ENCODE measurements around the gene CCRL2.
"Not testable (repeated sequence)": the region's sequence is repeated elsewhere in the genome, so short reads cannot be mapped to it uniquely, and the experiment has no call there.

Gene CCRL2

DNA sequence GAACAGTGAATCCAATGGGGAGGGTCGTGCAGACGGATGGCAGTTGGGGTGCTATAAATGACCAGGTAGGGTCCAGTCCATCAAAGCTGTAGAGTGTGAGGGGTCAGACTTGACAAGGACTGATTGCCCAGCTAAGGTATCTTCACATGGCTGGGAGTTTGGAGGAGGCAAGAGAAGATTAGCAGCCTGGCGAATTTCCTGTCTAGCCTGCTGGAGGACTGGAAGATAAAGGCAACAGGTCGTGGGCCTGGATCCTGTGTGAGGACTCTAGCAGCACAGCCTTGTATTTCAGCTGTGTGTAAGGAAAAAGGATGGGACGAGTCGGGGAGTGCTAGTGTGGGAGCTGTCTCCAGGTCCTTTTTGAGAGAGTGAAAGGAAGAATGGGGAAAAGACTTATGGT, 17.8 kb upstream of the CCRL2 start:
- H4K91ac ChIP-seq (ENCODE audit: low read length), result no peak overlapping the region
- no peaks in the 10 kb centered on the region for H3K9me3 ChIP-seq (ENCODE audit: control insufficient read depth, low read length)
- H2BK5ac ChIP-seq (ENCODE audit: low read depth, low read length, poor library complexity, severe bottlenecking), result no peak overlapping the region
- no peak overlapping the region for H3K4me2 ChIP-seq (ENCODE audit: low read length, poor library complexity, severe bottlenecking)
- H2BK120ac ChIP-seq (ENCODE audit: low read depth, low read length), result no peak overlapping the region
- no peak overlapping the region for H4K8ac ChIP-seq (ENCODE audit: low read length)
- no peak overlapping the region for H3K4me3 ChIP-seq (ENCODE audit: insufficient read depth in 1 of 2, low read depth in 1 of 2, low read length in 2 of 2)
- no peak overlapping the region for H3K27ac ChIP-seq (ENCODE audit: low read length, poor library complexity, severe bottlenecking)
- H3K9ac ChIP-seq (ENCODE audit: low read length), result no peak overlapping the region
- no peak overlapping the region for H2AK5ac ChIP-seq (ENCODE audit: low read length, severe bottlenecking)
- no peaks in the 10 kb centered on the region for H3K79me1 ChIP-seq (replicated peaks; ENCODE audit: low read length, poor library complexity, severe bottlenecking)
- no peak for DNase-seq
- WGBS, result 76% methylated on average over 6 of the region's 6 CpGs
- no peak overlapping the region for H2AFZ ChIP-seq (ENCODE audit: low read depth, low read length)
- H3K36me3 ChIP-seq (ENCODE audit: control insufficient read depth in 1 of 2, insufficient read depth in 2 of 2, low read depth in 1 of 2, low read length in 2 of 2), result no peaks in the 10 kb centered on the region
- no peak overlapping the region for H2BK15ac ChIP-seq (ENCODE audit: low read depth, poor library complexity, severe bottlenecking)
- H3K27me3 ChIP-seq (ENCODE audit: control insufficient read depth in 1 of 2, insufficient read depth in 1 of 2, low read length in 2 of 2), result peaks cover 14 to 16% of the 10 kb centered on the region in 2 experiments
- peaks cover 2% of the 10 kb centered on the region for H3K4me1 ChIP-seq (ENCODE audit: control insufficient read depth, insufficient read depth, low read depth, low read length)
- H3K18ac ChIP-seq (ENCODE audit: low read depth in 1 of 2, low read length in 2 of 2), result no peak overlapping the region
- no peak overlapping the region for H3K14ac ChIP-seq (ENCODE audit: low read length in 2 of 2)
- no peak overlapping the region for H3K4ac ChIP-seq (ENCODE audit: low read depth in 1 of 2, low read length in 2 of 2)
- no peak overlapping the region for H3K23ac ChIP-seq (ENCODE audit: low read length in 2 of 2)
- no peak overlapping the region for H2BK12ac ChIP-seq (ENCODE audit: low read length in 2 of 2)

DNA sequence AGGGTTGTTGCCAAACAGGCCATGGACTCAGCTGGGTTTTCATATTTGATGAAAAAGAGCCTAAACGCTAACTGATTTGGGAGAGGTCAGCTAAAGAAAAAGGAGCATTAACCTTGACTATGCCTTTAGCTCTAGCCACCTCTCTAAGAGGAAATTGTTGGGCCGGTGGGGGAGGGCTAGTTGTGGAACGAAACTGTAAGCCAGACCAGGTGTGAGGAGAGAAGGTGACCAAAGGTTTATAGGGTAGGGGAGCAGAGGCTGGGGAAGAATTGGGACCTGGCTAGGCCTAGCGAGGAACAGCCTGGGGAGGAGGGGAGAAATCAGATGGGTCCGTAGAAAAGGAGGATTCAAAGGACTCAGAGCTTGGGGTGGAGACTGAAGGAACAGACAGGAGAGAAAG, 15.5 kb upstream of the CCRL2 start:
- H2BK15ac ChIP-seq (ENCODE audit: low read depth, poor library complexity, severe bottlenecking); H2AFZ ChIP-seq (ENCODE audit: low read depth, low read length); H3K4me3 ChIP-seq (ENCODE audit: insufficient read depth in 1 of 2, low read depth in 1 of 2, low read length in 2 of 2); H3K4me1 ChIP-seq (ENCODE audit: control insufficient read depth, insufficient read depth, low read depth, low read length); H2AK5ac ChIP-seq (ENCODE audit: low read length, severe bottlenecking); H3K9ac ChIP-seq (ENCODE audit: low read length); DNase-seq; H2BK12ac ChIP-seq (ENCODE audit: low read length in 2 of 2); H2BK120ac ChIP-seq (ENCODE audit: low read depth, low read length); H3K4ac ChIP-seq (ENCODE audit: low read depth in 1 of 2, low read length in 2 of 2); H3K9me3 ChIP-seq (ENCODE audit: control insufficient read depth, low read length); H3K4me2 ChIP-seq (ENCODE audit: low read length, poor library complexity, severe bottlenecking); H3K36me3 ChIP-seq (ENCODE audit: control insufficient read depth in 1 of 2, insufficient read depth in 2 of 2, low read depth in 1 of 2, low read length in 2 of 2); H4K8ac ChIP-seq (ENCODE audit: low read length); H3K23ac ChIP-seq (ENCODE audit: low read length in 2 of 2); H3K18ac ChIP-seq (ENCODE audit: low read depth in 1 of 2, low read length in 2 of 2); H2BK5ac ChIP-seq (ENCODE audit: low read depth, low read length, poor library complexity, severe bottlenecking); H3K27ac ChIP-seq (ENCODE audit: low read length, poor library complexity, severe bottlenecking); H3K79me1 ChIP-seq (replicated peaks; ENCODE audit: low read length, poor library complexity, severe bottlenecking); H4K91ac ChIP-seq (ENCODE audit: low read length); H3K14ac ChIP-seq (ENCODE audit: low read length in 2 of 2): not testable (repeated sequence)
- 82% methylated on average over 5 of the region's 5 CpGs for WGBS
- peaks cover 26 to 32% of the 10 kb centered on the region in 2 experiments for H3K27me3 ChIP-seq (ENCODE audit: control insufficient read depth in 1 of 2, insufficient read depth in 1 of 2, low read length in 2 of 2)

DNA sequence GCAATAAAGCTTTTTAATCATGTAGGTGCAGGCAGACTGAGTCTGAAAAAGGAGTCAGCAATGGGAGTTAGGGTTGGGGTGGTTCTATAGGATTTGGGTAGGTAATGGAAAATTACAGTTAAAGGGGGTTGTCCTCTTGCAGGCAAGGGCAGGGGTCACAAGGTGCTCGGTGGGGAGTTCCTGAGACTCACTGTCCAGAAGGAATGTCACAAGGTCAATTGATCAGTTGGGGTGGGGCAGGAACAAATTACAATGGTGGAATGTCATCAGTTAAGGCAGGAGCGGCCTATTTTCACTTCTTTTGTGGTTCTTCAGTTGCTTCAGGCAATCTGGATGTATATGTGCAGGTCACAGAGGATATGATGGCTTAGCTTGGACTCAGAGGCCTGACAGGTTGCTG, 14.0 kb upstream of the CCRL2 start:
- no peak overlapping the region for H3K23ac ChIP-seq (ENCODE audit: low read length in 2 of 2)
- H2BK12ac ChIP-seq (ENCODE audit: low read length in 2 of 2), result no peak overlapping the region
- H2BK120ac ChIP-seq (ENCODE audit: low read depth, low read length), result no peak overlapping the region
- H4K8ac ChIP-seq (ENCODE audit: low read length), result no peak overlapping the region
- H4K91ac ChIP-seq (ENCODE audit: low read length), result no peak overlapping the region
- H3K14ac ChIP-seq (ENCODE audit: low read length in 2 of 2), result no peak overlapping the region
- no peaks in the 10 kb centered on the region for H3K79me1 ChIP-seq (replicated peaks; ENCODE audit: low read length, poor library complexity, severe bottlenecking)
- H3K27ac ChIP-seq (ENCODE audit: low read length, poor library complexity, severe bottlenecking), result no peak overlapping the region
- H3K4me3 ChIP-seq (ENCODE audit: insufficient read depth in 1 of 2, low read depth in 1 of 2, low read length in 2 of 2), result no peak overlapping the region
- no peak overlapping the region for H3K4me2 ChIP-seq (ENCODE audit: low read length, poor library complexity, severe bottlenecking)
- H3K4ac ChIP-seq (ENCODE audit: low read depth in 1 of 2, low read length in 2 of 2), result no peak overlapping the region
- H2AK5ac ChIP-seq (ENCODE audit: low read length, severe bottlenecking), result no peak overlapping the region
- H2BK5ac ChIP-seq (ENCODE audit: low read depth, low read length, poor library complexity, severe bottlenecking), result no peak overlapping the region
- H3K9me3 ChIP-seq (ENCODE audit: control insufficient read depth, low read length), result no peaks in the 10 kb centered on the region
- WGBS, result 79% methylated on average over 2 of the region's 2 CpGs
- H3K27me3 ChIP-seq (ENCODE audit: control insufficient read depth in 1 of 2, insufficient read depth in 1 of 2, low read length in 2 of 2), result peaks cover 26 to 47% of the 10 kb centered on the region in 2 experiments
- no peak overlapping the region for H2AFZ ChIP-seq (ENCODE audit: low read depth, low read length)
- DNase-seq, result no peak
- peaks cover 2% of the 10 kb centered on the region for H3K4me1 ChIP-seq (ENCODE audit: control insufficient read depth, insufficient read depth, low read depth, low read length)
- H3K36me3 ChIP-seq (ENCODE audit: control insufficient read depth in 1 of 2, insufficient read depth in 2 of 2, low read depth in 1 of 2, low read length in 2 of 2), result no peaks in the 10 kb centered on the region
- no peak overlapping the region for H2BK15ac ChIP-seq (ENCODE audit: low read depth, poor library complexity, severe bottlenecking)
- H3K18ac ChIP-seq (ENCODE audit: low read depth in 1 of 2, low read length in 2 of 2), result no peak overlapping the region
- no peak overlapping the region for H3K9ac ChIP-seq (ENCODE audit: low read length)

DNA sequence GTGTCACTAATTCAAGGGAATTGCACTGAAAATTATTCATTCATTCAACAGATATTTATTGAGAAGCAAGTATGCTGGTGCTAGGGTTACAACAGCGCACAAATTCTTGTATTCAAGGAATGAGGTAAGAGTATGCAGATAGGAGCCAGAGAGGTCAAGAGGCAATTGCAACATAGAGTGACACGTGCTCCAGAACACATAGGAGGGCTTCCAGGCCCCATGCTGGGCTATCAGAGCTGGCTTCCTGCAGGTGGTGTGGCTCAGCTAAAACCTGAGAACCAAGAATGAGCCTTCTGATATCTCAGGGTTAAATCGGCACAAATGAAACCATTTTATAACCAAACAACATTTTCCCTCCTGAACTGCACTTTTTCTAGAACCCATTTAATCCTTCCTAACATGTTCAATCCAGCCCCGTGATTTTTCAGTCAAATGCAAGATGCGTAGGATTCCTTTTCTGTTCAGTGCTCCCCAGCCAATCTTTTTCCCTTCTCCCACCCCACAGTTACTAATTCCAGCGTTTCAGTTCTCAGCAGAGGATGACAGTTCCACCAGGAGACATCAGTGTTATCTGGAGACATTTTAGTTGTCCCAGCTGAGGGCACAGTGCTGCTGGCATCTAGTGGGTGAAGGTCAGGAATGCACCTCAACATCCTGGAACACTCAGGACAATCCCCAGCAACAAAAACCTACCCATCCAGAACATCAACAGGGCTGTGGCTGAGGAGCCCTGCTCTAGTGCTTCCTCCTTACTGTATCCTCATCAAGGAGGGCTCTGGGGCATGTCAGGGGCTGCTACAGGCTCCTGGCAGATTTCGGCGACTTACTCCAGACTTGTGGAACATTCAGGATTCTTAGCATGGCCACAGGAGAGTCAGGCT, 13.3 kb upstream of the CCRL2 start:
- WGBS, result 78% methylated on average over 8 of the region's 8 CpGs

More for the DNA sequence above, 13.3 kb upstream of the CCRL2 start:
- Histone ChIP-seq H3K79me1 (replicated peaks; ENCODE audit: low read length, poor library complexity, severe bottlenecking) (no peaks in the 10 kb centered on the region), H3K36me3 (ENCODE audit: control insufficient read depth in 1 of 2, insufficient read depth in 2 of 2, low read depth in 1 of 2, low read length in 2 of 2) (no peaks in the 10 kb centered on the region), H2BK15ac (ENCODE audit: low read depth, poor library complexity, severe bottlenecking) (no peak overlapping the region), H4K8ac (ENCODE audit: low read length) (no peak overlapping the region), H2BK12ac (ENCODE audit: low read length in 2 of 2) (no peak overlapping the region), H3K14ac (ENCODE audit: low read length in 2 of 2) (no peak overlapping the region), H2BK120ac (ENCODE audit: low read depth, low read length) (no peak overlapping the region), H3K27me3 (ENCODE audit: control insufficient read depth in 1 of 2, insufficient read depth in 1 of 2, low read length in 2 of 2) (peaks cover 26 to 49% of the 10 kb centered on the region in 2 experiments), H3K4ac (ENCODE audit: low read depth in 1 of 2, low read length in 2 of 2) (no peak overlapping the region), H2BK5ac (ENCODE audit: low read depth, low read length, poor library complexity, severe bottlenecking) (no peak overlapping the region), H3K23ac (ENCODE audit: low read length in 2 of 2) (no peak overlapping the region), H2AK5ac (ENCODE audit: low read length, severe bottlenecking) (no peak overlapping the region), H3K27ac (ENCODE audit: low read length, poor library complexity, severe bottlenecking) (no peak overlapping the region), H3K4me2 (ENCODE audit: low read length, poor library complexity, severe bottlenecking) (no peak overlapping the region), H2AFZ (ENCODE audit: low read depth, low read length) (no peak overlapping the region), H3K9ac (ENCODE audit: low read length) (no peak overlapping the region), H3K9me3 (ENCODE audit: control insufficient read depth, low read length) (no peaks in the 10 kb centered on the region), H3K4me1 (ENCODE audit: control insufficient read depth, insufficient read depth, low read depth, low read length) (peaks cover 2% of the 10 kb centered on the region), H3K4me3 (ENCODE audit: insufficient read depth in 1 of 2, low read depth in 1 of 2, low read length in 2 of 2) (no peak overlapping the region), H4K91ac (ENCODE audit: low read length) (no peak overlapping the region), H3K18ac (ENCODE audit: low read depth in 1 of 2, low read length in 2 of 2) (no peak overlapping the region)
- DNase-seq, result no peak
